Measurements from ENCODE around the gene CYP1B1.

DNA sequence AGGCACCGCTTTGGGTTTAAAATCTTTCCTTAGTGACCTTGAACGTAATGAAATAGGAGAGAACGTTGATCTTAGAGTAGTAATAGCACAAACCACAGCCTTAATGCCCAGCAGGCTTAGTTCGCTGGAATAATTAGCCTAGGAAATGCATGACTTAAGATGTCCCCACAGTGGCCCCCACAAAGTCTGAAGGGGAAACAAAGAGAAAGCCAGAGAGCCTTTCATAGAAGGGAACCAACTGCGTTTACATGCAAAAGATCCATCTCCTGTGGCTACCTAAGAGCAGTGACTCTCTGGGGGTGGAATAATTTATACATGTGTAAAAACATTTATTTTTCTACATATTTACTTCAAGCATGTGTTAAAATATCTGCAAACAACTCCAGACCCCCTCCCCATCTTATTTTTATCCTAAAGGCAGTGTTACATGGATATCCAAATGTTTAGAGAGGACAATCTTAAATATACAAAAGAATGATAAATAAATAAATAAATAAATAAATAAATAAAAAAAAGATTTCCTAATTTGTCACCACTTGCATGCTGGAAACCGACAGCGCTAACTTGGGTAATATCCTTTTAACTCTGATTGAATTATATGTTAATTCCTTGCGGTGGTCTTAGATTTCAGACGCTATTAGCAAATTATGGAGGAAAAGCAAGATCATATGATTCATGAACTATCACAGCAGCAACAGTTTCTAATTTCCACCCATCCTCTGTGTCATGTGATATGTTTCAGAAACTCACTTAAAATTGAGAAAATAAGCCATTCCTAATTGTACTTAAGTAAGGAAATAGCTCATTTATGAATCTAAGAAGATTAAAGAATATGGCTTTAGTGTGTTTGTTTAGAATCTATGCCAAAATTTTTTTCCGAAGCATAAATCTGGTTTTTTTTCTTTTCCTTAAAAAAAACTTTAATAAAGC is 23.4 kb upstream of the CYP1B1 start:
- no peak for TF ChIP-seq EZH2 (IDR thresholded peaks at IDR 0.05)
- no peak for TF ChIP-seq ZNF274 (IDR thresholded peaks at IDR 0.05; ENCODE audit: low read depth, low read length)
- TF ChIP-seq CTCF (IDR thresholded peaks at IDR 0.05 in 2 of 3, conservative IDR thresholded peaks at IDR 0.05 in 1 of 3; ENCODE audit: borderline replicate concordance in 1 of 3, insufficient read depth in 1 of 3, low read depth in 2 of 3, low read length in 2 of 3), result no peak
- no peak for TF ChIP-seq POLR2A (IDR thresholded peaks at IDR 0.05; ENCODE audit: borderline replicate concordance, extremely low read depth, insufficient read depth, insufficient read length)
- TF ChIP-seq POLR2AphosphoS5 (IDR thresholded peaks at IDR 0.05; ENCODE audit: low read depth, low read length), result no peak
- TF ChIP-seq, protein P1, sequence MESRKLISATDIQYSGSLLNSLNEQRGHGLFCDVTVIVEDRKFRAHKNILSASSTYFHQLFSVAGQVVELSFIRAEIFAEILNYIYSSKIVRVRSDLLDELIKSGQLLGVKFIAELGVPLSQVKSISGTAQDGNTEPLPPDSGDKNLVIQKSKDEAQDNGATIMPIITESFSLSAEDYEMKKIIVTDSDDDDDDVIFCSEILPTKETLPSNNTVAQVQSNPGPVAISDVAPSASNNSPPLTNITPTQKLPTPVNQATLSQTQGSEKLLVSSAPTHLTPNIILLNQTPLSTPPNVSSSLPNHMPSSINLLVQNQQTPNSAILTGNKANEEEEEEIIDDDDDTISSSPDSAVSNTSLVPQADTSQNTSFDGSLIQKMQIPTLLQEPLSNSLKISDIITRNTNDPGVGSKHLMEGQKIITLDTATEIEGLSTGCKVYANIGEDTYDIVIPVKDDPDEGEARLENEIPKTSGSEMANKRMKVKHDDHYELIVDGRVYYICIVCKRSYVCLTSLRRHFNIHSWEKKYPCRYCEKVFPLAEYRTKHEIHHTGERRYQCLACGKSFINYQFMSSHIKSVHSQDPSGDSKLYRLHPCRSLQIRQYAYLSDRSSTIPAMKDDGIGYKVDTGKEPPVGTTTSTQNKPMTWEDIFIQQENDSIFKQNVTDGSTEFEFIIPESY (IDR thresholded peaks at IDR 0.05; ENCODE audit: extremely low read depth, insufficient replicate concordance, low read length), result no peak
- TF ChIP-seq JUND (IDR thresholded peaks at IDR 0.05), result no peak
- TF ChIP-seq YY1 (IDR thresholded peaks at IDR 0.05; ENCODE audit: extremely low read depth, insufficient replicate concordance, low read depth, low read length), result no peak
- no peak for TF ChIP-seq SP1 (IDR thresholded peaks at IDR 0.05; ENCODE audit: low read depth)
- TF ChIP-seq MAX (IDR thresholded peaks at IDR 0.05), result no peak
- no peak for TF ChIP-seq EZH2phosphoT487 (IDR thresholded peaks at IDR 0.05; ENCODE audit: borderline replicate concordance)
- TF ChIP-seq, protein P2, sequence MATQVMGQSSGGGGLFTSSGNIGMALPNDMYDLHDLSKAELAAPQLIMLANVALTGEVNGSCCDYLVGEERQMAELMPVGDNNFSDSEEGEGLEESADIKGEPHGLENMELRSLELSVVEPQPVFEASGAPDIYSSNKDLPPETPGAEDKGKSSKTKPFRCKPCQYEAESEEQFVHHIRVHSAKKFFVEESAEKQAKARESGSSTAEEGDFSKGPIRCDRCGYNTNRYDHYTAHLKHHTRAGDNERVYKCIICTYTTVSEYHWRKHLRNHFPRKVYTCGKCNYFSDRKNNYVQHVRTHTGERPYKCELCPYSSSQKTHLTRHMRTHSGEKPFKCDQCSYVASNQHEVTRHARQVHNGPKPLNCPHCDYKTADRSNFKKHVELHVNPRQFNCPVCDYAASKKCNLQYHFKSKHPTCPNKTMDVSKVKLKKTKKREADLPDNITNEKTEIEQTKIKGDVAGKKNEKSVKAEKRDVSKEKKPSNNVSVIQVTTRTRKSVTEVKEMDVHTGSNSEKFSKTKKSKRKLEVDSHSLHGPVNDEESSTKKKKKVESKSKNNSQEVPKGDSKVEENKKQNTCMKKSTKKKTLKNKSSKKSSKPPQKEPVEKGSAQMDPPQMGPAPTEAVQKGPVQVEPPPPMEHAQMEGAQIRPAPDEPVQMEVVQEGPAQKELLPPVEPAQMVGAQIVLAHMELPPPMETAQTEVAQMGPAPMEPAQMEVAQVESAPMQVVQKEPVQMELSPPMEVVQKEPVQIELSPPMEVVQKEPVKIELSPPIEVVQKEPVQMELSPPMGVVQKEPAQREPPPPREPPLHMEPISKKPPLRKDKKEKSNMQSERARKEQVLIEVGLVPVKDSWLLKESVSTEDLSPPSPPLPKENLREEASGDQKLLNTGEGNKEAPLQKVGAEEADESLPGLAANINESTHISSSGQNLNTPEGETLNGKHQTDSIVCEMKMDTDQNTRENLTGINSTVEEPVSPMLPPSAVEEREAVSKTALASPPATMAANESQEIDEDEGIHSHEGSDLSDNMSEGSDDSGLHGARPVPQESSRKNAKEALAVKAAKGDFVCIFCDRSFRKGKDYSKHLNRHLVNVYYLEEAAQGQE (IDR thresholded peaks at IDR 0.05; ENCODE audit: low read depth), result no peak
